Measurements from ENCODE around the gene SYT17.

Gene SYT17

DNA sequence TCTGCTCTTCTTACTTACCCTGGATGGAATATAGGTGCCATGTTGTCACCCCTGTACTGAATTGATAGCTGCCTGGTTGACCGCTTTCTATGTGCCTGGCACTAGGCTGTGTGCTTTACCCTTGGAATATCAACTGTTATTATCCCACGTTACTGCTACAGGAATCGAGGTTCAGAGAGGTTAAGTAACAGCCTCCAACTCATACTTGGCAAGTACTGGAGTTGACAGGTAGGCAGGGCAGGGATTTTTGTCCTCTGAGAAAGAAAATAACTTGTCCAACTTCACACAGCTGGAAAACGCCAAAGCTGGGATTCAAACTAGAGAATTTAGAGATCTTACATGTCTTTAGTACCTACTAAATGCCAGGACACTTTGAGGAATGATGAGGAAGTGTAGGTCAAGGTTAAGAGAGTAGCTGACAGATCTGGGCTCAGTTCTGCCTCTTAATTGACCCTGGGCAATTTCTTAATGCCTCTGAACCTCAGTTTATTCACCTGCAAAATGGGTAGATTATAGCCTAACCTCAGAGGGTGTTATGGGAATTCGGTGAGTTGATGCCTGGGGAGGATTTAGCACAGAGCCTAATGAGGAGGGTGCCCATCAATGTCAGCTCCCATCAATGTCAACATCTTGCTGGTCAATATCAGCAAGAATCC is 28.5 kb upstream of the SYT17 start:
- DNase-seq (ENCODE audit: low read depth in 2 of 2) = no peak

DNA sequence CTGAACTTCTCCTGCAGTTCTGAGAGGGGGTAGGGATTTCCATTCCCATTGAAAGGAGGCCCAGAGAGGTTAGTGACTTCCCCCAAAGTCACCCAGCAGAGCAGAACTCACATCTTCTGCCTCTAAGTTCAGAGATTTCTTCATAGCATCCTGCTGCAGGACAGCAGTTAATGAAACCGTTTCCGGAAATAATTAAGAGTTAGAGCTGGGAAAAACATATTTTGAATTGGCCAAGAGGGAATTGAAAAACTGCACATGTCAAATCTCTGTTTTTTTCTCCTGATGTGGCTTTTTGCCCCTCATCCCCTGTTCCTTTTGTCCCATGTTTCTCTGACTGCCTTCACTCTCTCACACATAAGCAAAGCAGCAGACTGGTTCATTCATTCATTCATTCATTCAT is 27.6 kb upstream of the SYT17 start:
- DNase-seq (ENCODE audit: low read depth in 2 of 2) = no peak

DNA sequence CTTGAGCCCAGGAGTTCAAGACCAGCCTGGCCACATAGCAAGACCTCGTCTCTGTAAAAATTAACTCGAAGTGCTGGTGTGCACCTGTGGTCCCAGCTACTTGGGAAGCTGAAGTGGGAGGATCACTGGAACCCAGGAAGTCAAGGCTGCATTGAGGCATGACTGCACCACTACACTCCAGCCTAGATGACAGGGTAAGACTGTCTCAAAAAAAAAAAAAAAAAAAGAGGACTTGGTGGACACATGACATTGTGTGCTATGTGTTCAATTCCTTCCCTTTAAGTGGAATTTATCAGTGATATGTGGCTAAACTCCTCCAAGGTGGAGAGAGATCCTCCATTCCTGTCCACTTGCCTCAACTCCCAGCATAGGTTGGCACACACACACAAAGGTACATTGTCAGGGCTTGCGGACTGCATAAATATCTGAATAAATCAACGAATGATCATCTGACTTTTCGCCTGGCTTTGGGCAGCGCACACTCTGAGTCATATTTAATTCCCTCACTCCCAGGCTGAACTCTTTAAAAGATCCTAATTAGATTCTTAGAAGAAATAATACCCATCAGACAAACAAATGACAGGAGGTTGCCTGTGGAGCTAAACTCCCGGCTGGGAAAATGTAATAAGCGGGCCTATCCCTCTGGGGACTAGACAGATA is 25.0 kb upstream of the SYT17 start:
- no peak for DNase-seq (ENCODE audit: low read depth in 2 of 2)

DNA sequence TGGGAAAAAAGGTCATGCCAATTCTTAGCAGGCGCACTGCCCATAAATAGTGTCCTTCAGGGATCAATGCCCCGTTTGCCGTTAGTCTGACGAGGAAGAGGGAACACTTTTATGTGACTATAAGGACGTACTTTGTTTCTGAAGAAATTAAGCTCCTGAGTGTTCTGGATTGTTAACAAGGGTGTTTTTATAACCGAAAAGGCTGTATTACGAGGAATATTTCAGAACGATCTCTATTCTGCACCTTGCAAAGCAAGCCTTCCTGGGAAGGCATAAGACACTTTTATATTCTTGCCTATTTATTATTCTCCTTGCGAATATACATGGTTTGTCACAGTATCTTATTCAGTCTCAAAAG is 24.5 kb upstream of the SYT17 start:
- DNase-seq (ENCODE audit: low read depth in 2 of 2) = no peak

DNA sequence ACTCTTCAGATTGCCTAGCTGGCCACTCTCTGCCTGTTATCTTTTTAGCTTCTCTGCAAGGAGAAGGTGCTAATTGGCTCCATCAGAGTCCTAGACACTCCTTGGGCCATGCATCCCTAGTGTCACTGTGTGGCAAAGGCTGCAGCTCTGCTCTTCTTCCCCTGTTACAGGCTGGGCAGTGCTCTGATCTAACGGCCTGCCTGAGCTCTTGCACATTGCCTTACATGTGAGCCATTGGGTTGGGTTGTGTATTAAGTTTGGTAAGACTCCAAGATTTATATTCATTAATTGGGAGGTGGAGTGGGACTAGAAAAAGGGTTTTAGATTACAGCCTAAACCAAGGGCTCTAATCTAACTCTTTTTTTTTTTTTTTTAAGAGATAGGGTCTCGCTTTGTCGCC is 23.0 kb upstream of the SYT17 start:
- DNase-seq (ENCODE audit: low read depth in 2 of 2) = no peak

DNA sequence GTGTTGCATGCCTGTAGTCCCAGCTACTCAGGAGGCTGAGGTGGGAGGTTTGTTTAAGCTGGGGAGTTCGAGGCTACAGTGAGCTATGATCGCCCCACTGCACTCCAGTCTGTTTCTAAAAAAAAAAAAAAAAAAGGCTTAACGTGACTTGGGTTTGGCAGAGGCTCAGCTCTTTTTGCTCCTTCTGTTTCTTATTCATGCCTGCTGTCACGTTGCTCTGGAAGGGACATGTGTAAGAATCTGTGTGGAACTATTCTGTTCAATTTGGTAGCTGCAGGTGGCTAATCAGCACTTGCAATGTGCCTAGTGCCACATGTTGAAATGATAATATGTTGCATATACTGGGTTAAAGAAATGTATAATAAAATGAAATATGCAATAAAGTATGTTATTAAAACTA is 20.9 kb upstream of the SYT17 start:
- no peak for DNase-seq (ENCODE audit: low read depth in 2 of 2)

DNA sequence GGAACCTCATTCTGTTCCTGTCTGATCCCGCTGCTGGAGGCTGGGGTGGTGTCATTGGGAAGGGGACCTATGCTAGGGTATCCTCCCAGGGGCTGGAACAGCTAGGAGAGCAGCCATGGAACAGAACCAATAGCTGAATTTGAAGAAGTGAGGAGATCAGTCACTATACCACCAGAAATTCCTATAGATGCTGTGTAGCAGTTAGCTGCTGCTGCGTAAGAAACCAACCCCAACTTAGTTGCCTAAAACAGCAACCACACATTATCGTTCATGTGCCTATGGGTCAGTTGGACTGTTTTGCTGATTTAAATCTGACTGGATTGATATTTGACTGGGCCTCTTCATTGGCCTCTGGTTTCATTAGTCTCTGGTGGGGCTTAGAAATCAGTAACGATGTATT is 20.4 kb upstream of the SYT17 start:
- DNase-seq (ENCODE audit: low read depth in 2 of 2) = no peak

DNA sequence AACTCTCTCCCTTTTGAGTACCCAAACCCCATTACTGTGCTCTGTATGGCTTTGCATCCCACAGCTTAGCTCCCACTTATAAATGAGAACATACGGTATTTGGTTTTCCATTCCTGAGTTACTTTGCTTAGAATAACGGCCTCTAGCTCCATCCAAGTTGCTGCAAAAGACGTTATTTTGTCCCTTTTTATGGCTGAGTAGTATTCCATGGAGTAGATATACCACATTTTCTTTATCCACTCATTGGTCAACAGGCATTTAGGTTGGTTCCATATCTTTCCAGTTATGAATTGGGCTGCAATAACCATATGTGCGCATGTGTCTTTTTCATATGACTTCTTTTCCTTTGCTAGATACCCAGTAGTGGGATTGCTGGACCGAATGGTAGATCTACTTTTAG is 19.9 kb upstream of the SYT17 start:
- DNase-seq (ENCODE audit: low read depth in 2 of 2) = no peak

DNA sequence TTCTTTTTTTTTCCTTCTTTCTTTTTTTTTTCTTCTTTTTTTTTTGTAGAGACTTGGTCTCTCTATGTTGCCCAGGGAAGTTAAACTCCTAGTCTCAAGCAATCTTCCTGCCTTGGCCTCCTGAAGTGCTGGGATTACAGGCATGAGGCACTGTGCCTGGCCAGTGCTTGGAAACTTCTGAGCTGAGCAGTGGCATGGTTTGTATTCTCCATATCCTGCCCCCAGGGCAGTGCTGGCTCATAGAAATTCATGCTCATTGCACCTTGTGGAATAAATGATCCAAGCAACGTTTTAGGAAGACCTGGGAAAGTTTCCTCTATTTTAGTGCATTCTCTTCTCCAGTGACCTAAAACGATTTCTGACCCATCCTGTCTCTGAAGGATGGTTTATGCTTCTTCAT is 16.7 kb upstream of the SYT17 start:
- DNase-seq (ENCODE audit: low read depth in 2 of 2) = no peak

DNA sequence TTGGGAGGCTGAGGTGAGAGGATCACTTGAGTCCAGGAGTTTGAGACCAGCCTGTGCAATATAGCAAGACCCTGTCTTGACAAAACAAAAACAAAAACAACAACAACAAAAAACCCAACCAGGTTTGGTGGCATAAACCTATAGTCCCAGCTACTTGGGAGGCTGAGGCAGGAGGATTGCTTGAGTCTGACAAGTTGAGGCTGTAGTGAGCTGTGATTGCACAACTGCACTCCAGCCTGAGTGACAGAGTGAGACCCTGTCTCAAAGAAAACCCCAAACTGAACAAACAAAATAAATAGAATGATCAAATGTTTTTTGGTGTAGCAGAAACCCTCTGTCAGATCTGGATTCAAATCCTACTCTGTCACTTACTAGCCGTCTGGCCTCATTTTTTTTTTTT is 16.0 kb upstream of the SYT17 start:
- no peak for DNase-seq (ENCODE audit: low read depth in 2 of 2)

DNA sequence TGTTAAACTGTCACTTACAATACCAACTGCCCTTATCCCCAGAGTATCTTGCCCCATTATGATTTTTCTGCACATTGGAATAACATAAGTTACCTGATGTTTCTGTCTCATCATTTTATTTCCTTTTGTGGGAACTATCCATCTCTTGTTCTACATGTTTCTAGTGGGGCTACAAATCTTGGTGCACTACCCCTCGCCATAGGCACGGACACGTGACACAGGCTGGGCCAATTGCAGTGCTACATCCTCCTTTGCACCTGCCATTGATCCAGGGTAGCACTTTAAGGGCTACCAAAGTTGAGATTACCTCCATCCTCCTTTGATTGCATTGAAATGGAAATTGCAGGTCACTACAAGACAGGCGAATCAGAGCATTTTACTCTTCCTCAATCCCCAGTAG is 14.2 kb upstream of the SYT17 start:
- no peak for DNase-seq (ENCODE audit: low read depth in 2 of 2)

DNA sequence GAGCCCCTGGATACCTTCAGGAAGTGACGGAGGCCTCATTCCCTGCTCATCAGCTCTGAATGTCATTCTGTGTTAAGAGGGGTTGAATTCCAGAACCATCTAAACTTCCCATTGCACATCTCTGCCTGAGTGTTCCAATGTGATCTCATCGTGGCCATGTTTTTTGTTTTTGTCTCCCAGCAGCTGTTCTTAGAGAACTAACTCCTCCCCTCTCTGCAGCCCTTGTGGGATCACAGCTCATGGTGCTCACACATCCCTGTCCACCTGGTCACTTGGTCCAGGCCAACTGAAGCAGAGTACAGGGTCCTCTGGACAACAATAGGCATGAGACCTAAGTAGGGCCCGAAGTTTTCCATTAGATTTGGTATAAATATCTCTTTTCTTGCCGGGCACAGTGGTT is 6.0 kb upstream of the SYT17 start:
- no peak for DNase-seq (ENCODE audit: low read depth in 2 of 2)

DNA sequence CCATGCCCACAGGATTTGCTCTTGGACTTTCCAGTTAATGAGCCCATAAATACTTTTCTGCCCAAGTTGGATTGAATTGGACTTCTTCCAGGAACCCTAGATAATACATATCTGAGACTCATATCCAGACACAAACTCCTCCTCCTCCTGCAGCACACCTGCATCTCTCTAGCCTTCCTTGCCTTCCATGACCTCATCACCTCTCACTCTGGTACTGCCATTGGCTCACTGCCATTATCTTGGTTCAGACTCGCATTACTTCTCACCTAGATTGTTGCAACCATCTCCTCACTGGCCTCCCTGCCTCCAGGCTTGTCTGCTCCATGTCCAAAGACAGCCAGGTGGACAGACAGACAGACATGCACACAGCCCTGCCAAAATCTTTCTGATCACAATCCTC is 4.8 kb upstream of the SYT17 start:
- no peak for DNase-seq (ENCODE audit: low read depth in 2 of 2)

DNA sequence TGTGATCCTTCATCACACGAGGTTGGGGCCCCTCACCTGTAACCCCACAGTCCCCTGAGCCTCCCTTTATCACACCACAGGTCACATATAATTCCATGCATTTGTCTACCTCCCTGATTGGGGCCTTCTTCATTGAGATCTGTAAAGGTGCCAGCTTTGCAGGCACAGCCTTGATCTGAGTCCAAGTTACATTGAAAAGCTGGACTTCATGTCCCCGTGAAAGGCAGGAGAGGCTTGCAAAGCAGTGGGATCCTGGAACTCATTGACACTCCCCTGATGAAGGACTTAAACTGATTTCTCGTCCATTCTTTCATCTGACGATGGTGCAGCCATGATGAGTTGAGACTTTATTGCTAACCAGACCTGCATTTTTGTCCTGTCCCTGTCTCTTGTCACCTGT is 3.8 kb upstream of the SYT17 start:
- no peak for DNase-seq (ENCODE audit: low read depth in 2 of 2)

DNA sequence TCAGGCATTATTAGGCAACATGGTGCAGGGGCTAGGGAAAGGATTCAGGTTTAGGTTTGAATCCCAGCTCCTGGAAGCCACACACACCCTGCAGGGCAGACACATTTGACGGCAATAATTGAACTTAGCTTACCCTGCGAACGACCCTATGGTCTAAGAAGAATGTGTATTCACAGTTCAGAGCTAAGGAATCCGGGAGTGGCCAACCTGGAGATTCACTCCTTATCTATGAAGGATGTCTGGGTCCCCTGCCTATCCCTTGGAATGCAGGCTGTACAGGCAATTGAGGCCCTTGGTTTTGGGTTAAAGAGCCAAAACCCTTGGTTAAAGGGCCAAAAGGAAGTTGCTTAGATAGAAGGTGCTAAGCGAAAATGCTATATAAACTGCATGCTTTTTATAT is 2.9 kb upstream of the SYT17 start:
- no peak for DNase-seq (ENCODE audit: low read depth in 2 of 2)

DNA sequence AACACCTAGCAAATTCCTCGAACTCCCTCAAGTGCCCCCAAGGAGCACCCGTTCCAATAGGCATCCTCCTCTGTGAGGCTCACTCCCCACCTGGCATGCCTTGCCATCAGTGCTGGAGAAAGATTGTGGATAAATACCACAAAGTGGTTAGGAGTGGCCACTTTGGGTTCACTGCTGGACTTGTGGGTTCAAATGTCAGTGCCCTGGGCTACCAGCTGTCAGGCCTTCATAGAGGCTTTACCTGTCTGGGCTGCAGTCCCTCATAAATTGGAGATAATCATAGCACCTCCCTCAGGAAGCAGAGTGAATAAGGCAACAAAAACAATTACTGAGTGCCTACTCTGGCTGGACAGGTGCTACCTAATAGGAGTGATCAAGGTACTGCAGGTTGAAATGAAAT is 1.5 kb upstream of the SYT17 start:
- DNase-seq (ENCODE audit: low read depth in 2 of 2) = no peak

DNA sequence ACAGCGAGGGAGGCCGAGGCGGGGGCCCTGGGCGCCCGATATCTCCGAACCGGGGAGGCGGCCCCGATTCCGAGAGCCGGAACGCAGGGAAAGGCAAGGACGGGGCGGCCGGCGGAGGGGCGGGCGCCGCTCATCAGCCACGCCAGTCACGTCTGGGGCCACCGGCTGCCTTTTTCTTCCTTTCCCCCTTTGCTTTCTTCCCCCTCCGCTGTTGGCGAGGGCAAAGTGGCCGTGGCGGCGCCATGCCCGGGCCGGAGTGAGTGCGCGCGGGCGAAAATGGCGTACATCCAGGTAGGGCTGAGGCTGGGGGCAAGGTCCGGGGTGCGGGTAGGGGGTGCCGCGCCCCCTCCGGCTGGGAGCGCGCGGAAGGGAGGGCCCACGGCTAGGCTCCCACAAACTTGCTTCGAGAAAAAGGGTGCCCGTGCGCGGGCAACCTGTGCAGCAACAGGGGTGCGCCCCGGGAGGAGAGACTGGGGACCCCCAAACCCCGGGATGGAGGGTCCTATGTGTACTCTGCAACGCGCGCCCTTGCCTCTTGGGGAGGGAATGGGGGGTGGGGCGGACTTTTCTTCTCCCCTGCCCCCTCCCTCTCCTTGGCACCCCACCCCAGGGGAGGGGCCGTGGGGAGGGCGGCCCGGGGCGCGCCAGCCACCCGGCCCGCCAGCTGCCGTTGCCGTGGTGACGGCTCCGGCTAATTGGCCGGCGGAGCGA is 486 bp downstream of the SYT17 start:
- no peak for DNase-seq (ENCODE audit: low read depth in 2 of 2)

DNA sequence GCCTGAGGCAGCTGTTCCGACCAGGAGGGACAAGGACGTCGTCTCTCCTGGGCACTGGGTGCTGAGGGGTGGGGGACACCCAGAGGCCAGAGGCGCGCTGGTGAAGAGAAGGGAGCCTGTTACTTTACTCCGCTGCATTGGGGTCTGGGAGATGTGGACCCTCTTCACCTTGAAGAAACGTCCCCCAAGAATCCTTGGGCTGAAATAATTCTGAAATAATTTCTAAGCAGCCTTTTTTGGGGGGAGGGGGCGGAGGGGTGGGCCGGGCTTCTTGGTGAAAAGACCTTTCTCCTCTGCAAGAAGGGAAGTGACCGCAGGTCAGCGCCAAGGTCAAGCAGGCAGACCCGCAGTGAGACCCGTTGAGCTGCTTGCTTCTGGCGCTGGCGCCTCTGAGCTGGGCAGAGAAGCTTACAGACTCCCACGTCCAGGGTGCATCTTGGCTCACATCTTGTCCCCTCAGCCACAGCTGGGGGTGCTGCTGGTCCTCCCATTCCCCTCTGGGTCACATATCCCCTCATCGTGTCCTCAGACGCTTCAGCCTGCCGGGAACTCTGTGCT is 1.1 kb downstream of the SYT17 start:
- no peak for DNase-seq (ENCODE audit: low read depth in 2 of 2)

DNA sequence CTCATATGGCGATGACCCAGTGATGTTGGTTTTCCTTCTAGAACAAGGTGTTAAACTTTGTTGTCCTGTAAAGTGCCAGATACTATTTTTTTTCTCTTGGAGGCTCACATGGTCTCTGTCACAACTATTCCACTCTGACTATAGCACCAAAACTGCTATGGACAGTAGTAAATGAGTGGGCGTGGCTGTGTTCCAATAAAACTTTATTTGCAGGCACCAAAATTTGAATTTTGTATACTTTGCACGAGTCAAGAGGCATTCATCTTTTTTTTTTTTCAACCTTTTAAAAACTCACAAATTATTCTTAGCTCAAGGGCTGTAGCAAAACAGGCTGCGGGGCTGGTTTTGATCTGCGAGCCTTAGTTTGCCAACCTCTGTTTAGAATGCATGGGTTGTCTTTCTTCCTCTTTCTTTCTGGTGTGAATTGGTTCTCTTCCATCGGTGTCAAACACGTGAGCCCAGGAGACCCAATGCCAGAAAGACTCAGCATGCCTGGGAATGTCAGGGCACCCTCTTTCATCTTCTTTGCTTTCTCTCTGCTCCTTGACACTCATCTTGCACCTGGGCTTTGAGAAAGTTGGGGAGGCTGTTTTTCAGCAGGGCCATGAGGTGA is 2.1 kb downstream of the SYT17 start:
- DNase-seq (ENCODE audit: low read depth in 2 of 2) = no peak

DNA sequence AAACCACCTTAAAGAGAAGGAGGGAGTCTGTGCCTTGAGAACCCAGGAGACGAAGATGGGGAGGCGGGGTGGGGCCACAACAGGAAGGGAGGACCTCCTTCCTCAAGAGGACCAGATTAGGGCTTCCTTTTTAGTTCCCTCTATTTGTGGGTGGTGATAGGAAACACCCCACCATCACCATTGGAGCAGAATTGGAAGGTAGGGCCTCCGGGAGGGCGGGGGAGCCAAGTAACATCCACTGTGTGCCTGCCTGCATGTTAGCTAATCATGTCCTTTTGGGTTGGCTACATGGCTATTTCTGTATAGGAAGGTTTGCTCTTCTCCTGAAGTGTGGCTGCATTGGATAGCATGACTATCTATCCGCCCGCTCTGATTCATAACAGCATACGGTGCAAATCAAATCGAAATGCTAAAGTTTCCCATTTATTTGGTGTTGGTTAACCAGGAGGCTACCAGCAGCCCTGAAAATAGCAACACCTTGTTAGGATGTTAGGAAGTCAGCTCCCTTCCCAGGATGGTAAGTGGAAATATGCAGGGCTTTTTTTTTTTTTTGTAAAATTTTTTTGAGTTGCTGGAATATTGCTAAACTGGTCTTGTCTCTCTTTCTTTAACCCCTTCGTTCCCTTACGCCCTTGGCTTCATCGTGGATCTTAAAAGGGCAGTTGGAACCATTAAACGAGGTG is 4.2 kb downstream of the SYT17 start:
- DNase-seq (ENCODE audit: low read depth in 2 of 2) = no peak

DNA sequence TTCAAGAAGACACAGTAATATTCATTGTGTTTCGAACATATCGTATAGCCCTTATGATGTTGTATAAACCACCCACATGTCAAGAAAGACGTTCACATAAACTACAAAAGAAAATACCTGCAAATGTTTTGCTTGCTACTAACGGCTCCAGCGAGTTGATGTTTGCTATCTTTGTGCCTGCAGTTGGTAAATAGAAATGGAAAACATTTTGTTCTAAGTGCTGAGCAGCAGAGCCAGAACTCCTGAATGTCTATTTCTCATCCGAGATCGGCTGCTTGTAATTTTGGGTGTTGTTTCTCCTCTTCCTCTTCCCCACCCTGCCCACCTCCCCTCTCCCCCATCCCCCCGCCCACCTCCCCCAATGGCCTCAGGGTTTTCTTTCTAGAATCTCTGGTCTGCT is 5.0 kb downstream of the SYT17 start:
- no peak for DNase-seq (ENCODE audit: low read depth in 2 of 2)

Measured in stimulated activated CD8-positive, alpha-beta memory T cell treated with anti-CD3 and anti-CD28 coated beads, Interleukin-2, amount 100 ng/mL, for 48 hours (primary cell).